Suppressor macrophage treated with lipopolysaccharide for 1 hour (primary cell): ENCODE data around the gene ISG20.
A peak's percentile ranks its signal among the peaks of the same experiment; 100 is the strongest.
"Not testable (repeated sequence)": the region's sequence is repeated elsewhere in the genome, so short reads cannot be mapped to it uniquely, and the experiment has no call there.

Experiments used
- DNase-seq, 3 donors: peaks; one replicate each; pipeline ENCODE4 v3.0.0-alpha.2; 2020 to 2022

The ISG20 gene

DNA sequence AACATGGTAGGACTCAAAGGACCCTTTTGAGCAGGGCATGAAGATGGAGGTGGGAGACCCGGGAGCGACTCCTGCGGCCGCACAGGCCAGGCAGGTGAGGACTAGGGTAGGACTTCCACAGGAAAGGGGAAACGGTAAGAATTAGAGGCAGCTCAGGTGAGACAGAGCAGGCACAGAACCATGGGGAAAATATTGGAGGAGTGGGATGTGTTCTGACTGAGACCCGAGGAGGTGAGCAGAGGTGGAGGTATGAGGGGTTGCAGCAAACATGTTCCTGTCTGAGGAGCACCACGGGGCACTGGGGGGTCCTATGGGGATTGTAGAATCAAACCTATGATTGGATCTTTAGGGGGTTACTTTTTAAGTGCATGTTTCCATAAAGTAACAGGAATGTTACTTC lies 1.4 kb upstream of the ISG20 start:
- DNase-seq: no peak

DNA sequence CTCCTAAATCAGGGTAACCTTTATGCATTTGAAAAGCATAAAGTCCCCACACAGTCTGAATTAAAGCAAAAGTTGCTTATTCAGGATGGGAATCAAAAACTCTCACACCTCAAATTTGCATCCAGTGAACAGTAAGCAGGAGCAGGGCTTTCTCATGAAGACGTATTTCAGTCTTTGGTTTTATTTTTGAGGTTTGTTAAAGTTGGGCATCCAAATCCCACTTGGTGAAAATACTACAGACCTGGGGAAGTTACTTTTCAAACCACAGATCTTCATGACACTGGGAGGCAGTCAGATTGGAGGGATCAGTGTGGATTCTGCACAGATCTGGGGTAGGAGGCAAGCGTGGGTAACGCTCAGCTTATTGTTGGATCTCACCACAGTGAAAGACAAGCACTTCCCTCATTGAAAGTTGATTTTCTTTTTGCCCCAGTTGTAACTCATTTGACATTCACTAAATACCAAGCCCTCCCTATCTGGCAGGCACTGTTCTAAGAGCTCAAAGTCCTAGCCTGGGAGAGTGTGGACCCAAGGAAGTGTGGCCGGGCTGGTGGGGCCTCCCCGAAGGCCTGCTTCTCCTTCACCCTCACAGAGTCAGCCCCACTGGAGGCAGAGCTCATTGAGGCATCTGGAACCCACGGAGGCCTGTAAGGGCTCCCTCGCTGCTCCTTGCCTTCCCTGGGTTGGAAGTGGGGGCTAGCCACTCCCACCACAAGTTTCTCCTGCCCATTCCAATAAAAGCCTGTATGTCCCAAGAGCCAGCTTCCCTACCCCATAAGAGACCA lies 783 bp upstream of the ISG20 start:
- peak in 1 of 3 donors; percentile 8 for DNase-seq

DNA sequence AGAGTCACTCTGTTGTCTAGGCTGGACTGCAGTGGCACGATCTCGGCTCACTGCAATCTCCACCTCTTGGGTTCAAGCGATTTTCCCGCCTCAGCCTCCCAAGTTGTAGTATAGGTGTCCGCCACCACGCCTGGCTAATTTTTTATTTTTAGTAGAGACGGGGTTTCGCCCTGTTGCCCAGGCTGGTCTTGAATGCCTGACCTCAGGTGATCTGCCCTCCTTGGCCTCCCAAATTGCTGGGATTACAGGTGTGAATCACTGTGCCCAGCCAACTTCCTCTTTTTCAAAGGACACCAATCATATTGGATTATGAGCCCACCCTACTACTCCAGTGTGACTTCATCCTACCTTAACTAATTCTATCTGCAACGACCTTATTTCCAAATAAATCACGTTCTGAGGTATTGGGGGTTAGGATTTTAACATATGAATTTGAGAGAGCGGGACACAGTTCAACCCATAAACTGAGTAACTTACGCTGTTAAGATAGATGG lies 3.2 kb downstream of the ISG20 start:
- no peak for DNase-seq

DNA sequence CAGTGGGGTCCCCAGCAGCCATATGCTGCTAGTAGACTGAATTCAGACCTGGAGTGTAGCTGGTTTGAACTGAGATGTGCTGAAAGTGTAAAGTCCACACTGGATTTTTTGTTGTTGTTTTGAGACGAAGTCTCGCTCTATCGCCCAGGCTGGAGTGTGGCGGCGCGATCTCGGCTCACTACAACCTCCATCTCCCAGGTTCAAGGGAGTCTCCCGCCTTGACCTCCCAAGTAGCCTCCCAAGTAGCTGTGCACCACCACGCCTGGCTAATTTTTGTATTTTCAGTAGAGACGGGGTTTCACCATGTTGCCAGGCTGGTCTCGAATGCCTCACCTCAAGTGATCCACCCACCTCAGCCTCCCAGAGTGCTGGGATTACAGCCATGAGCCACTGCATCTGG lies 3.7 kb downstream of the ISG20 start:
- not testable (repeated sequence) for DNase-seq

DNA sequence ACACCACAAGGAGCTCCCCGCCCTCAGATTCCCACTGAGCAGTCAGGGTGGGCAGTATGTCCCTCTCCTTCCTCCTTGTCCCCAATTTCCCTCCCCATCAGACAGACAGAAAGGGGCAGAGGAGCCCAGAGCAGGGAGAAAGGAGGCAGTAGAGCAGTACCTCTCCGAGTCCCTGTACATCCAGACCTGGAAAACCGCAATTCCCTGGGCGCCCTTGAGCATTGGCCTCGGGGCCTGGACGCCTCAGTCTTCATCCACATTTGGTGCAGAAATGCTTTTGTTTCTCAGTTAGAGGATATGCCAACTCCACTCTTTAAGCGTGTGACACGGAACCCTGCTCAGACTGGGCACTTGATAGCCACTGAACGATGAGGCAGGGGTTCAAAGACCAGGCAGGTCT lies 5.9 kb downstream of the ISG20 start:
- DNase-seq: peak in 1 of 3 donors; percentile 4

DNA sequence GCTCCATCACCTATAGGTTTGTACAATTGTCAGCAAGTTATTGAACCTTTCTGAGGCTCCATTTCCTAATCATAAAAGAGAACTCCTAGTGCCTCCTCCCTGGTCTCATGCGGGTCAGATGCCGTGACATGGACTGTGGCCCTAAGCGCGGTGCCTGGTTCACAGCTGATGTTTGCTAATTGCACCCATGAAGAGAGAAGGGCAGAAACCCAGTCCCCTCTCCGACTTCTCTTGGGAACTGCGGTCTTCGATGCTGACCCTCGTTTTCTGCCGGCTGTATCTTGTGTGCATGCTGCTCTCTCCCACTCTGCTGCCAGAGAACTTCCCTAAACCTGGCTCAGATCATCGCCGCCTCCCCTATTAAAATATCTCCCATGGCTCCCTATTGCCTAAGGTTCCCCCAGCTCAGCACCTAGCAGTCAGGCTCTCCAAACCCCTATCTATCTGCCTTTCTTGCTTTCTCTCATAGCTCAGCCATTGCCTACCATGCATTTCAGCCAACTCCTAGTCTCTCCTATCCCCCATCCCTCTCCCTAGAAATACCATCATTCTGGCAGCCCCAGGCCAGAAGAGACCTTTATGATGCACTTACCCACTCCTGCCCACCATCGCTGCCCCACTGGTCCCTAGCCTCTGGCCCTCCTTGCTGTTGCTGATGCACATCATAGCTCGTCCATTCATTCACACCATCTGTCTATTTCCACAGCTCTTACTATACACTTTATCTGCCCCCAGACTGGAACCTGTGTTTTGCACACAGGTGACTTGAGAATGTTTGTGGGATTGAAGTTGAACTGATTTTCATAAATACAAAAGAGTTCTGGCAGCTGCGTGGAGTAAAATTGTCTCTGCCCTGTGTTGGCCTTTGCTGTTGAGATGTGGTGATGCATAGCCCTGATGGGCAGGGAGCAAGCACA lies 6.6 kb downstream of the ISG20 start:
- peak in 1 of 3 donors; percentile 10 for DNase-seq

DNA sequence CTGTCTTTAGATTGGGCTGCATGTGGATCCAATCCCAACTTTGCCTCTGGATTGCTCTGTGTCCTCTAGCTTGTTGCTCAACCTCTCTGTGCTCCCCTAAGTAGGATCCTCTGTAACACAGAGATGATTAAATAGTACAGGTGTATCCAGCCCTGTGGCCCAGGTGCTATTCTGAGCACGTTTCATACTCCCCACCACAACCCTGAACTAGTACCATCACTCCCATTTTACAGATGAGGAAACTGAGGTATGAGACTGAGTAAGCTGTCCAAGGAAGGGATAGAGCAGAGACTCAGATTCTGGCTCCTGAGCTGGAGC lies 7.2 kb downstream of the ISG20 start:
- no peak for DNase-seq

DNA sequence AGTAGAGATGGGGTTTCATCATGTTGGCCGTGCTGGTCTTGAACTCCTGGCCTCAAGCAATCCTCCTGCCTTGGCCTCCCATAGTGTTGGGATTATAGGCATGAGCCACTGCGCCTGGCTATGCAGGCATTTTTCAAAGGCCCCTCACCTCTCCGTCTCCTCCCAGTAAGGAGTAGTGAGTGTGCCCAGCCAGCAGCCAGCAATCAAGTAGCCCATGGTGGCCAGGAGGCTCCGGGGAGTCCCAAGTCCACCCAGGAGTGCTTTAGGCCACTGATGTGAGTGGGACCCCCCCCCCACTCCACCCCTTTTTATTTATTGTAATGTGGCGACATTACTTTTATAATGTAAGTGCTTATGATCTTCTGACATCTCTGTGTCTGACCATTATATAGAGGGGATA lies 8.1 kb downstream of the ISG20 start:
- DNase-seq: no peak

DNA sequence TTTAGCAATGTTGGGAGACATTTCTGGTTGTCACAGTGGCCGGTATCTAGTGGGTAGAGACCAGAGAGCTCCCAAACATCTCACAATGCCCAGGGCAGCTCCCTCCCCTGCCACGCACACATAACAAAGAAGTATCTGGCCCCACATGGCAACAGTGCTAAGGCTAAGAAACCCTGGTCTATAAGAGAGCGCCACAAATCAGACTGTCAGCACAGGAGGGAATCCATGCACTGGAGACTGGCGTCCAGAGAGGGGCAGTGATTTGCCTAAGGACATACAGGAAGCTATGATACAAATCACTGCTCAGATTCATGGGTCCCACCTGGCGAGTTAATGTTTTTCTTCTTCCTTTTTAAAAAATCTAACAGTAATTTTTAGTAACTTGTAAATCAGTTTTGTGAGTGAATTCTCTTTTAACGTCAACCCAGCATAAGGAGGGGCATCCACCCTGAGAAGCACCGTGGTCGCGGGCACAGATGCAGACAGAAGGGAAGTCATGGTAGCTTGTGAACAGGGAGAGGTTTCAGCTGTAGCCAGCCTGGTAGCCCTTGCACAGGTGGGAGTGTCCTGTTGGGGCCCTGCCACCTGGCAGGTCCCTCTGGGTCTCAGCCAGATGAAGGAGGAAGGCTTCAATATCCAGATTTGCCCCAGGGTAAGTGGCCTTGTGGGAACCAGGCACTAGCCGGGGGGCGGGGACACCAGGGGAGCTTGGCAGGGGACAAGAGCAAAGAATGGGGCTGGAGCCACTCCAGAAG lies 8.7 kb downstream of the ISG20 start:
- no peak for DNase-seq

DNA sequence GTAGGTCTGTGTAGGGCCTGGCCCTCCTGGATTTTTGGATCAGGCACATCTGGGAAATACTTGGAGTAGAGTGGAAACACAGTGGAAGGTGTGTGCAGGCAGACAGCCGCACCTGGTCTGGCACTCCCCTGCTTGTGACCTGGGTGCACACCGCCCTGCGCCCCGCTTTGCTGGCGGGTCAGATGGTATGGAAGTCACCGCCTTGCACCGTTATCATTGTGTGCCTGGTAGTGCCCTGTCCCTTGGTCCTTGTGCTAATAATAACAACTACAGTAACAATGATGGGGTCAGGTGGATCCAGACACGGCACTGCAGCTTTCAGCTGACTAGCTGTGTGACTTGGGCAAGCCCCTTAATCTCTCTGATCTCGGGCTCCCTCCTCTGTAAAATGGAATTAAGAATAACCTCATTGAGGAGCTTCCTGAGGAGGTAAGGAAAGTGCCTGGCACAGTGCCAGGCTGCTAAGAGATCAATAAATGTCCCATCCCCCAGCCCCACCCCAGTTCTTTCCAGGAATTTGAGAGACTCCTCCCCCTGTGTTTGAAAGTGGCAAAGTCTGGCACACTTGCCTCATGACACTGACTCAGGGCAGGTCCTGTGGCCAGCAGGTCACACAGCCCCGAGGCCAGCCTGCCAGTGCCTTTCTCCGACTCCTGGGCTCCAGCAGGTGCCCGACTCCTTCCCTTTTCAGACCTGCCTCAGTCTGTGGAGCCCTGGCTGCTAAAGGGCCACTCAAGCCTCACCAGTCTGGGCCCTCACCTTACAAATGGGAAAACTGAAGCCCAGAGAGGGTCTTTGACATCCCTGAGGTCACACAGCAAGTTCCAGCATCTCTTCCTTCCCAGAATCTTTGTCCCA lies 9.8 kb downstream of the ISG20 start:
- peak; percentile 55 to 65 (median 61) for DNase-seq

DNA sequence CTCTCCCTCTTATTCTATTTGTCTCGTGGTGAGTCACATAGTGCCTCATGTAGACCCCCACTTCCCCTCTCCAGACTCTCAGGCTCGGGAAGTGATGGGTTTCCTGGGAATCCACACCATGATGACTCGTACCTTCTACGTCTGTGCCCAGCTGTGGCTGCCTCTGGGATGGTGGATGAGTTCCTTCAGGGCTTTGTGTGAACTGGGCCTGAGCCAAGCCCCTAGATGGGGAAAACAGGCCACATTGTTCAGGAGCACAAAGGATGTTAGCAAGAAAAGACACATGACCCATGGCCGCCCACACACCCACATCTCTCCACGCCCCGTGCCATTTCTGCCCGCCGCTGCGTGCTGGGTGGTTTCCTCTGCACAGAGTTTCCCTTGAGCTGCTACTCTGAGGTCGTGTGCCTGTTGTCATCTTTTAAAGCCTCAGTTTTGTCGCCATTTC lies 10.5 kb downstream of the ISG20 start:
- DNase-seq: peak; percentile 86 to 97 (median 90)

DNA sequence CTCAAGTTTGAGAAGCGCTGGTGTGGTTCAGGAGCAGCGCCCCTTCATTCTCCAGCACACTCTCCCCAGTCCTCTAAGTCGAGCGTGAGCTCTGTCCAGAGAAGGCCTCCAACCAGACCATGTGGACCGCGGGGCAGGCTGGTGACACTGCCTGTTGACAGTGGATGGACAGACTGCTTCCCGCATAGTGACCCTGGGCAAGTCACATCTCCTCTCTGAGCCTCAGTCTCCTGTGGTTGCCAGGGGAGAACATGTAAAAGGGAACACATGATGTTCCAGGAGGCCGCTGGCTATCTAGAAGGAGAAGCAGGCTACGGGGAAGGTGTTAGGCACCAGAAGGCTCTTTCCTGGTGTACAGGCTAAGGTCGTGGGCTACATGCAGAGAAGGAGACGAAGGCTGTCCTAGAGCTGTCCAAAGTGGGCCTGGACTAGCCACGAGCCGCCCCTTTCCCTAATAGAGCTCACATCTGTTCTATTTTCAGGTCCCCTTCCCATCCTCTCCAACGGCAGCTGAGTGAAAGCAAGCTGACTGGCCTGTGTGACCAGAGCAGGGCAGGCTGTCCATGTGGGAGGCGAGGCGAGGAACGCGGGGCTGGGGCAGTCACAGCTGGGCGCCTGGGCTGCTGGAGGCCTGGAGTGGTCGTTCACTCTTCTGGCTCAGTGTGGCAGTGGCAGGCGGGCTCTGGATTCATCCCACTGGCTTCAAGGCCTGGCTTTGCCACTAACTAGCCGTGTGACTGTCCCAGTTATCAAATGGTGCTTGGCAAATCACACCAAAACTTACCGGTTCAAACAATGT lies 11.1 kb downstream of the ISG20 start:
- peak in 1 of 3 donors; percentile 6 for DNase-seq

DNA sequence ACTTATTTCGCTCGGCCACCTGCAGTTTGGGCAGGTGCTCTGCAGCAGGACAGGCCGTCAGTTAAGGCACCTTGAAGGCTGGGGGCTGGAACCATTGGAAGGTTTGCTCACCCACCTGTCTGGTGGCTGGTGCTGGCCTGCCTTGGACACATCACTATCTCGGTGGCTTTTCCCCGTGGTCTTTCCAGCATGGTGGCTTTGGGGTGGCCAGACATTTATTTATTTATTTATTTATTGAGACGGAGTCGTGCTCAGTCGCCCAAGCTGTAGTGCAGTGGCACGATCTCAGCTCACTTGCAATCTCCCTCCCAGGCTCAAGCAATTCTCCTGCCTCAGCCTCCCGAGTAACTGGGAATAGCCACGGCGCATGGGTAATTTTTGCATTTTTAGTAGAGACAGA lies 11.7 kb downstream of the ISG20 start:
- no peak for DNase-seq

DNA sequence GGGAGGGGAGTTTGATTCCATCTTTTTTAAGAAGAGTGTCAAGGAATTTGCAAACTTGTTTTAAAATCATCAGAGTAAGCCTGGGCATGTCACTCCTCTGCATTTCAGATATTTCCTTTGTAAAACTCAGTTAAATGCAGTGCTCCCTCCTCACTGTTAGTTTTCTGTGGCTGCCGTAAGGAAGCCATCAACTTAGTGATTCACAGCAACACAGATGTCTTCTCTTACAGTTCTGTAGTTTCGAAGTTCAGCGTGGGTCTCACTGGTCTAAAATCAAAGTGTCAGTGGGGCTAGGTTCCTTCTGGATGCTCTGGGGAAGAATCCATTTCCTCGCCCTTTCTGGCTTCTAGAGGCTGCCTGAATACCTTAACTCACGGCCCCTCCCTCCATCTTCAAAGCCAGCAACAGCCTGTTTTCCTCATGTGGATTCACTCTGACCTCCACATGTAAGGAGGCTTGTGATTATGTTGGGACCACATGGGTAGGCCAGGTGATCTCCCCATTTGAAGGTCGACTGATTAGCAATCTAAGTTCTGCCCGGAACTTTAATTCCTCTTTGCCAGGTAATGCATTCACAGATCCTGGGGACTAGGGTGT lies 12.4 kb downstream of the ISG20 start:
- DNase-seq: peak in 1 of 3 donors; percentile 6

DNA sequence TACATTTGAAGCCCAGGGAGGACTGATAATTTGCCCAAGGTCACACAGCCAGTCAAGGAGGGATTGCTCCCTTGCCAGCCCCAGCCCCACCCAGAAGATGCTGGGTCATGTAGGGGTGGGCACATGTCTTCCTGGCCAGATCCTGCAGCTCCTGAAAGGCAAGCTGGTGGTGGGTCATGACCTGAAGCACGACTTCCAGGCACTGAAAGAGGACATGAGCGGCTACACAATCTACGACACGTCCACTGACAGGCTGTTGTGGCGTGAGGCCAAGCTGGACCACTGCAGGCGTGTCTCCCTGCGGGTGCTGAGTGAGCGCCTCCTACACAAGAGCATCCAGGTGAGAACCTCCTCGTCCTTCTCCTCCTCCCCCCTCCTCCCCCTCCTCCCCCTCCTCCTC lies 13.2 kb downstream of the ISG20 start:
- peak in 1 of 3 donors; percentile 31 for DNase-seq

DNA sequence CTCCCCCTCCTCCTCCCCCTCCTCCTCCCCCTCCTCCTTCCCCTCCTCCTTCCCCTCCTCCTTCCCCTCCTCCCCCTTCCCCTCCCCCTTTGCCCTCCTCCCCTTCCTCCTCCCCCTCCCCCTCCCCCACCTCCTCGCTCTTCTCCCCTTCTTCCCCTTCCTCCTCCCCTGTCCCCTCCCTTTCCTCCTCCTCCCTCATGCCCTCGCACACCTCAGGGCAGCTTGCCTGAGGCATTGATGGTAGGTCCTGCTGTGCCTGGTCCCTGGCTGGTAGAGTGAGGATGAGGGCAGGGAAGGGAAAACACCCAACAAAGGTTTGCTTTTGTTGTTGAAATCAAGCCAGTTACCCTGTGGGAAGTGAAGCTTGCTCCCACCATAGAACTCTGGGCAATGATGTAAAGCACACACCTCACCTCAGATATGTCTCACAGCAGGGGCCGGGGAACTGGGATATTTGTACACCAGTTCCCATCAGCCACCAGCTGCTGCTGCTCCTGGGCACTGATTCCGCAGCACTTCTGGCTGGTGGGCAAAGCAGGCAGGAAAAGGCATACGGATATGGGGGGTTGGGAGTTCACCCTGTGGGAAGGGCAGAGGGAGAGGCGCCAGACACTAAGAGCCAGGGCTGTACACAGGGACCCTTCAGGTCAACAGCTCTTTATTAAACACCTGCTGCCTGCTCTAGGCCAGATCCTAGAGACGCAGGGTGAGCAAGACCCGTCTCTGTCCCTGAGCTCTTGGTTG lies 13.8 kb downstream of the ISG20 start:
- peak in 1 of 3 donors; percentile 9 for DNase-seq

DNA sequence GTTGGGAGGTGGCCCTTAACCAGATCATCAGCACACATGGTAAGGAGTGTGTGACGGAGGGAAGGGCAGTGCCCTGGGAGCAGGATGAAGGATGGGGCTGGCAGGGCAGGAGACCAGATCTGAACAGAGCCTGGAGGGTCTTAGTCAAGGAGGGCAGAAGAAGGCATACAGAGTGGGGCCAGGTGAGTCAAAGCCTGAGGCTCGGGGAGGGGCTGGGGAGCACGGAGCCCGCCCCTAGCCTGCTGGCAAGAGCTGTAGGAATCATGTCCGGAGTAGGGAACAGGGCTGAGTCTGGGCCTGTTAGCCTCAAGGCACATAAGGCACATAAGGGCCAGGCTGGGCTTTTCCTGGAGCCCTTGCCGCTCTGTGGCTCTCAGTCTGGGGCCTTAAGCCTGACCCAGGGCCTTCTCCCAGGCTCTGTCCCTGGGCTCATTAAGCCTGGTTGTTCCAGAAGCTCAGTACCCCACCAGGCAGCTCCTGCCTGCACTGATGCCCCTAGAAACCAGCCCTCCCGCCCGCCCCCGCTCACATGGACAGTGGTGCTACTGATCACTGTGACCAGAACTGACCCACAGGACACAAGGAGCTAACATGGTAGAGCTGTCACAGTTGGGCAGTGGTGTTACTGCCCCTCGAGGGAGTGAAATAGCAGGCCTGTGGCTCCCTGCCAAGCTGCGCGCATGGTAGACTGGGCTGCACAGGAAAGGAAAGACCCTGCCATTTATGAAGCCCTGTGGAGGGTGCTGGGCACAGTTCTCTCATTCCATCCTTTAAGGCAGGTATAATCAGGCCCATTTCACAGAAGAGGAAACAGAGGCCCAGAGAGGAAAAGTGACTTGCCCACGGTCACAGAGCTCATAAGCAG lies 14.6 kb downstream of the ISG20 start:
- peak in 1 of 3 donors; percentile 10 for DNase-seq

DNA sequence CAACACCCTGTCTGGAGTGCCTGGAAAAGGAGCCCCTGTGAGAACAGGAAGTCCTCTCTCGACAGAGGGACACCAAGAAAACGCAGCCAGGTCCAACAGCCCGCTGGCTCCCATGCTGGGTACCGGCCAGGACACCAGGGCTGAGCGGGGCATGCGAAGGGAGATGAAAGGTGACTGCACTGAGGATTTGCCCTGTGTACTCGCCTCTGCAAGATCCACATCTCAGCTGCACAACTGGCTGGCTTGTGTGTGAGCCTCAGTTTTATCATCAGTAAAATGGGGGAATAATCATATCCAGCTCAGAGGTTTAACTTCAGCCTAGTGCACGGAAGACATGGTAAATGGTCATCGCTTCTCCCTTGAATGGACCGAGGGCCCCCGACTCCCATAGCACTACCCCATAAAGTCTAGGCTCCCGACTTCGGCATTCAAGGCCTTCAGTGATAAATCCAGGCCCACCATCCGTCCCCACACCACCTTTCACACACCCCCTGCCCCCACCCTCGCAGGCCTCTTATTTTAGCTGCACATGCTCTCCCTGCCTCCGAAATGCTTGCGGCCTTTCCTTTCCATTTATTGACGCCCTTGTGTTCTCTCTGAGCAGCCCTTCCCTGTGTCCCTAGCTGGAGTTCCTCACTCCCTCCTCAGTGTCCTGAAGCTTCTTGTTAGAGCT lies 15.8 kb downstream of the ISG20 start:
- DNase-seq: peak in 1 of 3 donors; percentile 24
